ENCODE results near the gene TNRC18. TPM values are rescaled to one million over a fixed set of nuclear protein-coding genes. Genes with fewer than 3 reads are reported as not detected.

TNRC18 gene
- total RNA-seq, 2 donors from 2014 or later = 84.0 to 90.9 TPM

- H3K36me3 ChIP-seq = peaks cover under 1% of the 10 kb centered on the region
- DNase-seq = no peak
- TF ChIP-seq, protein P1, sequence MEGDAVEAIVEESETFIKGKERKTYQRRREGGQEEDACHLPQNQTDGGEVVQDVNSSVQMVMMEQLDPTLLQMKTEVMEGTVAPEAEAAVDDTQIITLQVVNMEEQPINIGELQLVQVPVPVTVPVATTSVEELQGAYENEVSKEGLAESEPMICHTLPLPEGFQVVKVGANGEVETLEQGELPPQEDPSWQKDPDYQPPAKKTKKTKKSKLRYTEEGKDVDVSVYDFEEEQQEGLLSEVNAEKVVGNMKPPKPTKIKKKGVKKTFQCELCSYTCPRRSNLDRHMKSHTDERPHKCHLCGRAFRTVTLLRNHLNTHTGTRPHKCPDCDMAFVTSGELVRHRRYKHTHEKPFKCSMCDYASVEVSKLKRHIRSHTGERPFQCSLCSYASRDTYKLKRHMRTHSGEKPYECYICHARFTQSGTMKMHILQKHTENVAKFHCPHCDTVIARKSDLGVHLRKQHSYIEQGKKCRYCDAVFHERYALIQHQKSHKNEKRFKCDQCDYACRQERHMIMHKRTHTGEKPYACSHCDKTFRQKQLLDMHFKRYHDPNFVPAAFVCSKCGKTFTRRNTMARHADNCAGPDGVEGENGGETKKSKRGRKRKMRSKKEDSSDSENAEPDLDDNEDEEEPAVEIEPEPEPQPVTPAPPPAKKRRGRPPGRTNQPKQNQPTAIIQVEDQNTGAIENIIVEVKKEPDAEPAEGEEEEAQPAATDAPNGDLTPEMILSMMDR (IDR thresholded peaks at IDR 0.05) = no peak
- no peak overlapping the region for H3K4me3 ChIP-seq
- H3K9ac ChIP-seq (ENCODE audit: low read depth in 2 of 2, low read length in 2 of 2) = no peak overlapping the region
- H3K27ac ChIP-seq = no peak overlapping the region
- no peaks in the 10 kb centered on the region for H3K27me3 ChIP-seq
- H3K4me1 ChIP-seq = no peaks in the 10 kb centered on the region
- intact Hi-C loops (cut with DNase I) = no loop called here
- no peaks in the 10 kb centered on the region for H3K9me3 ChIP-seq
Observed at GRCh38 chr7:5382281-5382892, 41.2 kb downstream of the TNRC18 start.

DNA sequence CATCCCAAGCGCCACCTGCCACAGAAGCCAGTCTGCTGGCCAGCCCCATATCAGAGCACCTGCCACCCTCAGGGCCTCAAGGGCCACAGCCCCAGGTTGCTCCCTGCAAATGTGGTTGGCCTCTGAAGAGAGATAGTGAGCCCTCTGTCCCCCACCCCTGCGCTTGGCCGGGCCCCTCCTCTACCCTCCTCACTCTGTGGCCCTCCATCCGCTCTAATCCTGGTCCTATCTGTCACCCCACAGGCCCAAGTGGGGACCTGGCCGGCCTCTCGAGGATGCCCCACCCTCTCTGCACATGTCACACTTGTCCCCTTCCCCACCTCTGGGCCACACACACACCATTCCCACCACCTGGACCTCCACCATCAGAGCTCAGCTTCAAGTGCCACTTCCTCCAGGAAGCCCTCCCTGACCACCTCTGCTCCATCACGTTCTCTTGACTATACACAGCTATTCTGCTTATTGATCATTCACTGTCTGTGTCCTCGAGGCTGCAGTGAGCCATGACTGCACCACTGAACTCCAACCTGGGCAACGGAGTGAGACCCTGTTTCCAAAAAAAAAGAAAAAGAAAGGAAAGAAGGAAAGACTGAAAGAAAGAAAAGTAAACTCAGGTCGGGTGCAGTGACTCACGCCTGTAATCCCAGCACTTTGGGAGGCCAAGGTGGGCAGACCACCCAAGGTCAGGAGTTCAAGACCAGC lies 42.4 kb downstream of the TNRC18 start:
- DNase-seq = no peak
- Histone ChIP-seq H3K27ac (no peak overlapping the region), H3K36me3 (peaks cover 10% of the 10 kb centered on the region), H3K27me3 (no peaks in the 10 kb centered on the region), H3K4me1 (no peaks in the 10 kb centered on the region), H3K9me3 (no peaks in the 10 kb centered on the region), H3K9ac (ENCODE audit: low read depth in 2 of 2, low read length in 2 of 2) (no peak overlapping the region), H3K4me3 (no peak overlapping the region)
- intact Hi-C loops (cut with DNase I) = no loop called here
- TF ChIP-seq, protein P1 (IDR thresholded peaks at IDR 0.05) = no peak

GRCh38 chr7:5380350-5381070 lies 43.1 kb downstream of the TNRC18 start:
- no peak for DNase-seq
- H3K4me1 ChIP-seq = no peaks in the 10 kb centered on the region
- no peak overlapping the region for H3K9ac ChIP-seq (ENCODE audit: low read depth in 2 of 2, low read length in 2 of 2)
- intact Hi-C loops (cut with DNase I) = no loop called here
- H3K4me3 ChIP-seq = no peak overlapping the region
- H3K27me3 ChIP-seq = no peaks in the 10 kb centered on the region
- no peaks in the 10 kb centered on the region for H3K9me3 ChIP-seq
- H3K36me3 ChIP-seq = peaks cover 14% of the 10 kb centered on the region
- H3K27ac ChIP-seq = no peak overlapping the region
- TF ChIP-seq, protein P1 (IDR thresholded peaks at IDR 0.05) = no peak

GRCh38 chr7:5379546-5379945 lies 44.1 kb downstream of the TNRC18 start:
- TF ChIP-seq, protein P1 (IDR thresholded peaks at IDR 0.05) = no peak
- intact Hi-C loops (cut with DNase I) = no loop called here
- H3K27ac ChIP-seq = no peak overlapping the region
- H3K9me3 ChIP-seq = no peaks in the 10 kb centered on the region
- H3K36me3 ChIP-seq = peaks cover 14% of the 10 kb centered on the region
- no peaks in the 10 kb centered on the region for H3K4me1 ChIP-seq
- H3K9ac ChIP-seq (ENCODE audit: low read depth in 2 of 2, low read length in 2 of 2) = no peak overlapping the region
- H3K27me3 ChIP-seq = no peaks in the 10 kb centered on the region
- DNase-seq = no peak
- H3K4me3 ChIP-seq = no peak overlapping the region

GRCh38 chr7:5377816-5378215 lies 45.8 kb downstream of the TNRC18 start:
- Histone ChIP-seq H3K4me1 (no peaks in the 10 kb centered on the region), H3K9ac (ENCODE audit: low read depth in 2 of 2, low read length in 2 of 2) (no peak overlapping the region), H3K4me3 (no peak overlapping the region), H3K36me3 (peaks cover 21% of the 10 kb centered on the region), H3K27ac (no peak overlapping the region), H3K27me3 (no peaks in the 10 kb centered on the region), H3K9me3 (no peaks in the 10 kb centered on the region)
- intact Hi-C loops (cut with DNase I) = no loop called here
- TF ChIP-seq, protein P1 (IDR thresholded peaks at IDR 0.05) = no peak
- no peak for DNase-seq
